ENCODE data around the gene LCORL.

DNA sequence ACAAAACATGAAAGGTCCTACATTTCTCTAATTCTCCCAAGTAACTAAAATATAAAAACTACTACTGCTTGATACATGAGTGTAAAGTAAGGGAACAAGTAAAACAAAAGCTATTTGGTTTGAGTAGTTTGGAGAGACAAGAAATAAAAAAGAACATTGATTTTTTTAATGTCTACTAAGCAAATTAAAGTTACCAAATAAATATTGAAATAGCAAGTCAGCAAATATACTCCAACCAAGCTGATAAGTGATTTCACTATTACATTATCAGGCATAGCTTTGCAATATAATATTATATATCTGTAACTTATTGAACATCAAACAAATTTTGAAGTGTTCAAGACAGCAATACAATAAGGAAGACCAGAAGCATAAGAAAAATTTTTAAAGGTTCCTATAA, 60.3 kb downstream of the LCORL start:
- TF ChIP-seq POLR2AphosphoS5 (IDR thresholded peaks at IDR 0.05), result no peak
- TF ChIP-seq POLR2A (IDR thresholded peaks at IDR 0.05), result no peak
- no peak for TF ChIP-seq CTCF (IDR thresholded peaks at IDR 0.05)

Data from breast epithelium (tissue), 3 donors.